Neuronal stem cell (in vitro differentiated cells): ENCODE data around the gene SPAG16.

Source experiments
- DNase-seq: peaks from one replicate; pipeline ENCODE4 v3.0.0-alpha.2; 2013; ENCODE audit warnings: low spot score
- H2AFZ ChIP-seq: one replicate; pipeline ENCODE4 v1.6.1; 2013; ENCODE audit warnings: mild to moderate bottlenecking, low read length, inconsistent platforms
- H2AK5ac ChIP-seq: 2 replicates; pipeline ENCODE4 v1.6.1; 2013; ENCODE audit warnings: low read depth, mild to moderate bottlenecking, inconsistent platforms, low read length, moderate library complexity, mixed read lengths
- H2BK120ac ChIP-seq: 2 replicates; pipeline ENCODE4 v1.6.1; 2013; ENCODE audit warnings: low read depth, mild to moderate bottlenecking, inconsistent platforms, low read length, moderate library complexity, mixed read lengths
- H2BK12ac ChIP-seq: one replicate; pipeline ENCODE4 v1.6.1; 2013; ENCODE audit warnings: low read length, inconsistent platforms
- H2BK15ac ChIP-seq: 2 replicates; pipeline ENCODE4 v1.6.1; 2013; ENCODE audit warnings: mild to moderate bottlenecking, low read length, inconsistent platforms, mixed read lengths
- H2BK5ac ChIP-seq: one replicate; pipeline ENCODE4 v1.6.1; 2013; ENCODE audit warnings: inconsistent platforms, mild to moderate bottlenecking, low read length, moderate library complexity
- H3K14ac ChIP-seq: one replicate; pipeline ENCODE4 v1.6.1; 2013; ENCODE audit warnings: low read length, inconsistent platforms
- H3K18ac ChIP-seq: 2 replicates; pipeline ENCODE4 v1.6.1; 2013; ENCODE audit warnings: low read length, inconsistent platforms
- H3K23ac ChIP-seq: 2 replicates; pipeline ENCODE4 v1.6.1; 2013; ENCODE audit warnings: low read depth, mild to moderate bottlenecking, mixed read lengths, low read length, inconsistent platforms; ENCODE audit not compliant: poor library complexity
- H3K27ac ChIP-seq: replicated peaks from 3 replicates; pipeline ENCODE4 v1.5.1; 2013; ENCODE audit warnings: low read length, inconsistent platforms
- H3K27me3 ChIP-seq, 3 experiments: 2 replicates each; pipeline ENCODE4 v1.6.1; 2013; ENCODE audit warnings: low read length in 3 of 3, mild to moderate bottlenecking in 2 of 3, inconsistent platforms in 1 of 3, low read depth in 1 of 3, mixed read lengths in 1 of 3, moderate library complexity in 1 of 3; ENCODE audit not compliant: control insufficient read depth in 3 of 3, insufficient read depth in 3 of 3
- H3K36me3 ChIP-seq, 2 donors: replicated peaks in 1 of 2; 2 replicates each; pipeline ENCODE4 v1.6.1; 2013; ENCODE audit warnings: low read length in 2 of 2; ENCODE audit not compliant: control insufficient read depth in 2 of 2, insufficient read depth in 2 of 2
- H3K4ac ChIP-seq: 2 replicates; pipeline ENCODE4 v1.6.1; 2013; ENCODE audit warnings: inconsistent platforms, mild to moderate bottlenecking, low read length, moderate library complexity
- H3K4me1 ChIP-seq, 2 donors: 1 replicate in 1 of 2; 2 replicates in 1 of 2; pipeline ENCODE4 v1.6.1; 2013; ENCODE audit warnings: low read length in 2 of 2, low read depth in 1 of 2; ENCODE audit not compliant: control insufficient read depth in 2 of 2, insufficient read depth in 1 of 2
- H3K4me2 ChIP-seq: one replicate; pipeline ENCODE4 v1.6.1; 2013; ENCODE audit warnings: mild to moderate bottlenecking, low read length, inconsistent platforms; ENCODE audit not compliant: insufficient read depth, poor library complexity, severe bottlenecking
- H3K4me3 ChIP-seq, 2 donors: 2 replicates each; pipeline ENCODE4 v1.5.1; 2013; ENCODE audit warnings: low read length in 2 of 2, mild to moderate bottlenecking in 2 of 2, inconsistent platforms in 1 of 2, moderate library complexity in 1 of 2
- H3K79me1 ChIP-seq: one replicate; pipeline ENCODE4 v1.6.1; 2013; ENCODE audit warnings: low read depth, mild to moderate bottlenecking, inconsistent platforms, low read length, moderate library complexity
- H3K9ac ChIP-seq: one replicate; pipeline ENCODE4 v1.6.1; 2013; ENCODE audit warnings: mild to moderate bottlenecking, low read depth, low read length, inconsistent platforms; ENCODE audit not compliant: poor library complexity
- H3K9me3 ChIP-seq, 2 donors: replicated peaks in 1 of 2; 2 replicates each; pipeline versions ENCODE3 to v1.6.1; 2013; ENCODE audit warnings: low read length in 2 of 2, mild to moderate bottlenecking in 2 of 2, inconsistent platforms in 1 of 2, low read depth in 1 of 2, mixed read lengths in 1 of 2, moderate library complexity in 1 of 2; ENCODE audit not compliant: control insufficient read depth in 2 of 2, insufficient read depth in 1 of 2
- H4K8ac ChIP-seq: one replicate; pipeline ENCODE4 v1.6.1; 2013; ENCODE audit warnings: low read depth, mild to moderate bottlenecking, inconsistent platforms, low read length, moderate library complexity
- H4K91ac ChIP-seq: one replicate; pipeline ENCODE4 v1.6.1; 2013; ENCODE audit warnings: low read length, low read depth, mild to moderate bottlenecking, inconsistent platforms; ENCODE audit not compliant: poor library complexity
- WGBS, 2 donors: extraction: QIAGEN DNeasy Blood & Tissue Kit; methylation state at CpG; one replicate each; pipeline ENCODE4 v1.1.7; 2013; ENCODE audit warnings: missing lambda C conversion rate in 2 of 2, mixed read lengths in 1 of 2; ENCODE audit not compliant: insufficient read length in 2 of 2, insufficient replicate concordance in 1 of 2; ENCODE audit errors: extremely low coverage in 2 of 2; 5-methylcytosine and 5-hydroxymethylcytosine counted together

SPAG16 gene

GRCh38 chr2:213649176-213649575 is 364.9 kb downstream of the SPAG16 start:
- Histone ChIP-seq H4K8ac (no peak overlapping the region), H3K4me2 (no peak overlapping the region), H3K36me3 (no peaks in the 10 kb centered on the region), H4K91ac (no peak overlapping the region), H2BK120ac (no peak overlapping the region), H2AFZ (no peak overlapping the region), H3K9me3 (no peaks in the 10 kb centered on the region), H3K18ac (no peak overlapping the region), H3K4me3 (no peak overlapping the region), H2AK5ac (no peak overlapping the region), H2BK5ac (no peak overlapping the region), H3K9ac (no peak overlapping the region), H3K4ac (no peak overlapping the region), H3K79me1 (no peaks in the 10 kb centered on the region), H2BK12ac (no peak overlapping the region), H3K4me1 (no peaks in the 10 kb centered on the region), H3K23ac (no peak overlapping the region), H3K27ac (no peak overlapping the region), H3K14ac (no peak overlapping the region), H2BK15ac (no peak overlapping the region), H3K27me3 (no peaks in the 10 kb centered on the region)
- no CpG with 5 or more reads among the region's 2 CpGs for WGBS, 2 donors
- no peak for DNase-seq

- H3K23ac ChIP-seq = no peak overlapping the region
Observed at GRCh38 chr2:213664817-213665216, 380.6 kb downstream of the SPAG16 start.

GRCh38 chr2:213669657-213670056 is 385.4 kb downstream of the SPAG16 start:
- no CpG with 5 or more reads among the region's 4 CpGs for WGBS, 2 donors
- Histone ChIP-seq H4K91ac (no peak overlapping the region), H3K18ac (no peak overlapping the region), H2BK15ac (no peak overlapping the region), H2AK5ac (no peak overlapping the region), H2BK12ac (no peak overlapping the region), H3K36me3 (no peaks in the 10 kb centered on the region), H3K4me1 (no peaks in the 10 kb centered on the region), H3K27me3 (no peaks in the 10 kb centered on the region), H3K9ac (no peak overlapping the region), H3K79me1 (no peaks in the 10 kb centered on the region), H3K27ac (no peak overlapping the region), H3K23ac (no peak overlapping the region), H4K8ac (no peak overlapping the region), H2AFZ (no peak overlapping the region), H2BK5ac (no peak overlapping the region), H3K4me3 (no peak overlapping the region), H3K14ac (no peak overlapping the region), H3K4me2 (no peak overlapping the region), H2BK120ac (no peak overlapping the region), H3K9me3 (peaks cover 0 to 3% of the 10 kb centered on the region in 2 donors), H3K4ac (no peak overlapping the region)
- no peak for DNase-seq

More at GRCh38 chr2:213664817-213665216, 380.6 kb downstream of the SPAG16 start:
- no peak overlapping the region for H2BK5ac ChIP-seq
- no peak overlapping the region for H3K4ac ChIP-seq
- no peaks in the 10 kb centered on the region for H3K36me3 ChIP-seq
- H3K14ac ChIP-seq = no peak overlapping the region
- H3K4me3 ChIP-seq = no peak overlapping the region
- no peak overlapping the region for H3K18ac ChIP-seq
- H3K9me3 ChIP-seq = peaks cover 2 to 7% of the 10 kb centered on the region in 2 donors
- no peak overlapping the region for H2AFZ ChIP-seq
- no peak overlapping the region for H4K8ac ChIP-seq
- no peaks in the 10 kb centered on the region for H3K4me1 ChIP-seq
- no peak overlapping the region for H2BK12ac ChIP-seq
- no peak overlapping the region for H2BK15ac ChIP-seq
- no peak for DNase-seq
- H3K27me3 ChIP-seq = no peaks in the 10 kb centered on the region
- H2BK120ac ChIP-seq = no peak overlapping the region
- no peak overlapping the region for H2AK5ac ChIP-seq
- H4K91ac ChIP-seq = no peak overlapping the region
- no peak overlapping the region for H3K27ac ChIP-seq
- H3K79me1 ChIP-seq = no peaks in the 10 kb centered on the region
- no peak overlapping the region for H3K4me2 ChIP-seq
- H3K9ac ChIP-seq = no peak overlapping the region

- Histone ChIP-seq H3K14ac (no peak overlapping the region), H3K36me3 (no peaks in the 10 kb centered on the region), H3K9ac (no peak overlapping the region), H3K27ac (no peak overlapping the region), H2BK15ac (no peak overlapping the region), H3K18ac (no peak overlapping the region), H2BK120ac (no peak overlapping the region), H2BK5ac (no peak overlapping the region), H3K23ac (no peak overlapping the region), H3K4ac (no peak overlapping the region), H3K4me2 (no peak overlapping the region), H3K4me3 (no peak overlapping the region), H3K79me1 (no peaks in the 10 kb centered on the region), H4K8ac (no peak overlapping the region), H4K91ac (no peak overlapping the region), H2AK5ac (no peak overlapping the region), H2BK12ac (no peak overlapping the region), H2AFZ (no peak overlapping the region), H3K9me3 (peaks cover 3% of the 10 kb centered on the region in 2 donors), H3K4me1 (no peaks in the 10 kb centered on the region), H3K27me3 (no peaks in the 10 kb centered on the region)
- WGBS, 2 donors = no CpG with 5 or more reads among the region's 6 CpGs
- no peak for DNase-seq
Observed at GRCh38 chr2:213678437-213679218, 394.4 kb downstream of the SPAG16 start.
